ENCODE data around the gene GPD1.

Gene GPD1

GRCh38 chr12:50103767-50104321 is at the start of gene GPD1:
Gene GPD1 (plus strand): TSS chr12:50104008. CDS start chr12:50104051, 43 bp downstream.
- DNase-seq: no peak

- no peak for DNase-seq
Observed at GRCh38 chr12:50055831-50056638, 47.8 kb upstream of the GPD1 start.

GRCh38 chr12:50056639-50056976 is 47.2 kb upstream of the GPD1 start:
- DNase-seq: no peak

GRCh38 chr12:50057000-50057841 is 46.6 kb upstream of the GPD1 start, which contains the start of gene ASIC1:
Gene ASIC1 (plus strand): TSS chr12:50057596. CDS start chr12:50058767, 1,171 bp downstream.
- no peak for DNase-seq

GRCh38 chr12:50057896-50058670 is 45.7 kb upstream of the GPD1 start:
- no peak for DNase-seq

GRCh38 chr12:50058743-50059312 is 45.0 kb upstream of the GPD1 start:
- DNase-seq: no peak

- DNase-seq: no peak
Observed at GRCh38 chr12:50059440-50060119, 44.2 kb upstream of the GPD1 start.

- DNase-seq: no peak
Observed at GRCh38 chr12:50060120-50060468, 43.7 kb upstream of the GPD1 start.

- no peak for DNase-seq
Observed at GRCh38 chr12:50061171-50061570, 42.6 kb upstream of the GPD1 start.

GRCh38 chr12:50061946-50062686 is 41.7 kb upstream of the GPD1 start:
- DNase-seq: no peak

- no peak for DNase-seq
Observed at GRCh38 chr12:50062728-50063460, 40.9 kb upstream of the GPD1 start.

- DNase-seq: no peak
Observed at GRCh38 chr12:50065726-50066310, 38.0 kb upstream of the GPD1 start.

GRCh38 chr12:50066402-50066801 is 37.4 kb upstream of the GPD1 start:
- no peak for DNase-seq

- no peak for DNase-seq
Observed at GRCh38 chr12:50069069-50069468, 34.7 kb upstream of the GPD1 start.

GRCh38 chr12:50069539-50069938 is 34.3 kb upstream of the GPD1 start:
- no peak for DNase-seq

- no peak for DNase-seq
Observed at GRCh38 chr12:50070314-50071060, 33.3 kb upstream of the GPD1 start.

GRCh38 chr12:50072198-50072907 is 31.5 kb upstream of the GPD1 start:
- DNase-seq: no peak

- DNase-seq: no peak
Observed at GRCh38 chr12:50073206-50073605, 30.6 kb upstream of the GPD1 start.

- no peak for DNase-seq
Observed at GRCh38 chr12:50073712-50074111, 30.1 kb upstream of the GPD1 start.
